ENCODE results near the gene RNASEL. TPM values are rescaled to one million over a fixed set of nuclear protein-coding genes. Genes with fewer than 3 reads are reported as not detected.

The RNASEL gene
- total RNA-seq, 2 experiments from 2014 or later: 3.5 to 3.7 TPM

DNA sequence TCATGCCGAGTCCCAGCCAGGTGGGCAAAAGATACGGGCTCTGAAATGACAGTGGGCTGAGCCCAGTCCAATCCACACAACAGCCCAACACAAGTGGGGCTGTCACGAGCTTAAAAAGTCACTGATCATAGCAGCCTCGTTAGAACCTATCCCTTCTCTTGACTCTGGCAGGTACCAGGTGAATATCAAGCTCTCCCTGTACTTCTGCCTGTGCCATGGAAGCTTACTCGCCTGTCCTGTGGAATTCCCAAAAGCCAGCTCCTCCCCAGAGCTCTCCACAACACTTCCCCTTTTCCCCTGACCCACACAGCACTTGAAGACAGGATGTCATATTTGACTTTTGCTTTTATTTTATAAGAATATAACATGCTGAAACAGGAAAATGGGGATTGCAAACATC, 9.2 kb upstream of the RNASEL start:
- peaks cover 18% of the 10 kb centered on the region for H3K4me1 ChIP-seq (ENCODE audit: insufficient read depth, low read length)
- ATAC-seq (ENCODE audit: poor library complexity): no peak
- H3K27ac Mint-ChIP-seq: no peak overlapping the region
- H3K4me1 Mint-ChIP-seq (ENCODE audit: low read depth): peaks cover 4% of the 10 kb centered on the region
- ChIA-PET POLR2A (interaction anchor here (0.6 to 3.0 kb wide), 3 partner anchors 9 to 190 kb away, joined by 3 to 8 read pairs (median 3); partner anchors contain the start of gene RNASEL), CTCF (interaction anchor here (1.1 to 15.9 kb wide), 2 partner anchors 22 to 189 kb away, joined by 3 to 370 read pairs; partner anchors contain the start of gene NPL)
- peaks cover 13% of the 10 kb centered on the region for H3K36me3 ChIP-seq (ENCODE audit: insufficient read depth, low read length)
- H3K36me3 Mint-ChIP-seq (ENCODE audit: low read depth): no peaks in the 10 kb centered on the region
- H3K9me3 Mint-ChIP-seq: no peaks in the 10 kb centered on the region
- intact Hi-C loops (cut with DNase I, micrococcal nuclease): loop anchor here in 1 of 2 experiments (5.0 kb wide), 1 partner anchor 511 kb away; no protein-coding TSS in a partner anchor
- no peaks in the 10 kb centered on the region for H3K27me3 ChIP-seq (ENCODE audit: control insufficient read depth in 1 of 2, insufficient read depth in 2 of 2, low read length in 2 of 2)
- no peaks in the 10 kb centered on the region for H3K9me3 ChIP-seq (ENCODE audit: control insufficient read depth in 1 of 2, insufficient read depth in 1 of 2, low read length in 2 of 2)
- no peak overlapping the region for H3K4me3 ChIP-seq (ENCODE audit: low read length)
- H3K4me3 Mint-ChIP-seq: no peak overlapping the region
- no peak overlapping the region for H3K27ac ChIP-seq (ENCODE audit: low read depth in 1 of 2, low read length in 2 of 2)
- DNase-seq: no peak
- TF ChIP-seq, protein P1, sequence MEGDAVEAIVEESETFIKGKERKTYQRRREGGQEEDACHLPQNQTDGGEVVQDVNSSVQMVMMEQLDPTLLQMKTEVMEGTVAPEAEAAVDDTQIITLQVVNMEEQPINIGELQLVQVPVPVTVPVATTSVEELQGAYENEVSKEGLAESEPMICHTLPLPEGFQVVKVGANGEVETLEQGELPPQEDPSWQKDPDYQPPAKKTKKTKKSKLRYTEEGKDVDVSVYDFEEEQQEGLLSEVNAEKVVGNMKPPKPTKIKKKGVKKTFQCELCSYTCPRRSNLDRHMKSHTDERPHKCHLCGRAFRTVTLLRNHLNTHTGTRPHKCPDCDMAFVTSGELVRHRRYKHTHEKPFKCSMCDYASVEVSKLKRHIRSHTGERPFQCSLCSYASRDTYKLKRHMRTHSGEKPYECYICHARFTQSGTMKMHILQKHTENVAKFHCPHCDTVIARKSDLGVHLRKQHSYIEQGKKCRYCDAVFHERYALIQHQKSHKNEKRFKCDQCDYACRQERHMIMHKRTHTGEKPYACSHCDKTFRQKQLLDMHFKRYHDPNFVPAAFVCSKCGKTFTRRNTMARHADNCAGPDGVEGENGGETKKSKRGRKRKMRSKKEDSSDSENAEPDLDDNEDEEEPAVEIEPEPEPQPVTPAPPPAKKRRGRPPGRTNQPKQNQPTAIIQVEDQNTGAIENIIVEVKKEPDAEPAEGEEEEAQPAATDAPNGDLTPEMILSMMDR (IDR thresholded peaks at IDR 0.05): no peak
- no peaks in the 10 kb centered on the region for H3K27me3 Mint-ChIP-seq

DNA sequence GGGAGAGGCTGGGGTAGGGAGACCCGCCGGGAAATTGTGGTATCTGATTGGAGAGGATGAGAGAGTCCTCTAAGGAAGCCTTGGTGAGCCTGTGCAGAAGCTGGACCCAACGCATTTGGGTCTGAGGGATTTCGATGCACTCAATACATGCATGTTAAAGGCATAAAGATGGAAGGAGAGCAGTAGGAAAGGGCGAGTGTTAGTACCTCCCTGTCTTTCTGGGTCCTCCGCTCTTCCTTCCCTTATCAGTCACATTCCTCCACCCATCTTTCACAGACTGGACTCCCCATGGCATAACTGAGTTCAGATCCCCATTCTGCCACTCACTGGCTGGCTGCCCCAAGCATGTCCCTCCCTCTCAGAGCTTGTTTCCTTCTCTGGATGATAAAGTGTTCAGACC, 7.9 kb upstream of the RNASEL start:
- Mint-ChIP-seq H3K27me3 (no peaks in the 10 kb centered on the region), H3K27ac (no peak overlapping the region), H3K9me3 (no peaks in the 10 kb centered on the region), H3K36me3 (ENCODE audit: low read depth) (no peaks in the 10 kb centered on the region), H3K4me1 (ENCODE audit: low read depth) (peaks cover 4% of the 10 kb centered on the region), H3K4me3 (no peak overlapping the region)
- Histone ChIP-seq H3K36me3 (ENCODE audit: insufficient read depth, low read length) (peaks cover 13% of the 10 kb centered on the region), H3K27ac (ENCODE audit: low read depth in 1 of 2, low read length in 2 of 2) (no peak overlapping the region), H3K4me1 (ENCODE audit: insufficient read depth, low read length) (peaks cover 12% of the 10 kb centered on the region), H3K27me3 (ENCODE audit: control insufficient read depth in 1 of 2, insufficient read depth in 2 of 2, low read length in 2 of 2) (no peaks in the 10 kb centered on the region), H3K4me3 (ENCODE audit: low read length) (no peak overlapping the region), H3K9me3 (ENCODE audit: control insufficient read depth in 1 of 2, insufficient read depth in 1 of 2, low read length in 2 of 2) (no peaks in the 10 kb centered on the region)
- intact Hi-C loops (cut with DNase I, micrococcal nuclease): loop anchor here in 1 of 2 experiments (5.0 kb wide), 1 partner anchor 510 kb away; no protein-coding TSS in a partner anchor
- TF ChIP-seq, protein P1 (IDR thresholded peaks at IDR 0.05): no peak
- DNase-seq (no peak), ATAC-seq (ENCODE audit: poor library complexity) (no peak)
- ChIA-PET POLR2A (interaction anchor here (1.5 to 3.0 kb wide), 2 partner anchors 8 to 192 kb away, joined by 3 to 8 read pairs; partner anchors contain the start of gene RNASEL), CTCF (interaction anchor here (15.9 kb wide), 1 partner anchor 190 kb away, joined by 370 read pairs; the partner anchor contains the start of gene NPL)

DNA sequence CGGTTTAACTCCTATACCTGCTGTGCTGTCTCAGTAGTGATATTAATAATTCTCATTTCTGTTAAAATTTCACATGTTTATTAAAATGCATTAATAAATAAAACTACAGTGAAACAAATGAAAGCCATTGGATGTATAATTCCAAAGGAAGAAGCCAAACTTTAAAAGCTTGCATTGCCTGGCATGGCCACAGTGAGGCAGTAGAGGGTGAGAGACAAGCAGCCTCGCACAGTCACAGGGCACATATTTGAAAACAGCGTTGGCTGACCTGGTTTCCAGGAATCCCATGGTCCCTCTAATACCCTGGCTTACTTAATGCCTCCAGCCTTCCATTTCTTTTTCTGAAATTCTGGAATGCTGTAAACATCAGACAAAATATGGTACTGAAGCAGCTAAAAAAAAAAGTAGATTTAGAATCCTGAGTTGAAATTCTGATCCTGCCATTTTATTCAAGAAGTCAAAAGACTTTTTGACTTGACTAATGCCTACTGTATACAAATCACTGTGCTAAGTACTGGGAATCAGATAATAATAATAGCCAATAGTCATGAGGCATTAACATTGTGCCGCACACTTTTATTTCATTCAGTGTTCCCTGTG, 6.7 kb upstream of the RNASEL start:
- Histone ChIP-seq H3K27ac (ENCODE audit: low read depth in 1 of 2, low read length in 2 of 2) (no peak overlapping the region), H3K4me3 (ENCODE audit: low read length) (no peak overlapping the region), H3K9me3 (ENCODE audit: control insufficient read depth in 1 of 2, insufficient read depth in 1 of 2, low read length in 2 of 2) (no peaks in the 10 kb centered on the region), H3K36me3 (ENCODE audit: insufficient read depth, low read length) (peaks cover 13% of the 10 kb centered on the region), H3K4me1 (ENCODE audit: insufficient read depth, low read length) (peaks cover 1% of the 10 kb centered on the region), H3K27me3 (ENCODE audit: control insufficient read depth in 1 of 2, insufficient read depth in 2 of 2, low read length in 2 of 2) (no peaks in the 10 kb centered on the region)
- H3K36me3 Mint-ChIP-seq (ENCODE audit: low read depth): no peaks in the 10 kb centered on the region
- no peaks in the 10 kb centered on the region for H3K9me3 Mint-ChIP-seq
- H3K4me3 Mint-ChIP-seq: no peak overlapping the region
- ChIA-PET CTCF (interaction anchor here (0.6 to 15.9 kb wide), 30 partner anchors 9 to 453 kb away, joined by 3 to 370 read pairs (median 4); partner anchors contain the start of gene NPL), POLR2A (interaction anchor here (0.5 to 2.2 kb wide), 7 partner anchors 8 to 328 kb away, joined by 3 to 6 read pairs (median 3); partner anchors contain the start of genes DHX9 and GLUL)
- intact Hi-C loops (cut with DNase I, micrococcal nuclease): loop anchor here (1.0 to 5.0 kb wide), 2 partner anchors 189 to 508 kb away; no protein-coding TSS in a partner anchor
- ATAC-seq (ENCODE audit: poor library complexity) (peak; percentile 90), DNase-seq (peak; percentile 37 to 78 (median 57))
- peaks cover 4% of the 10 kb centered on the region for H3K4me1 Mint-ChIP-seq (ENCODE audit: low read depth)
- no peak overlapping the region for H3K27ac Mint-ChIP-seq
- no peaks in the 10 kb centered on the region for H3K27me3 Mint-ChIP-seq
- TF ChIP-seq, protein P1 (IDR thresholded peaks at IDR 0.05): peak; percentile 88

Data from CD4-positive, alpha-beta T cell (primary cell).